Mucosa of descending colon (tissue), 3 donors: ENCODE measurements around the gene PHF20. TPM values are rescaled to one million over a fixed set of nuclear protein-coding genes. Genes with fewer than 3 reads are reported as not detected.
"Not testable (repeated sequence)": the region's sequence is repeated elsewhere in the genome, so short reads cannot be mapped to it uniquely, and the experiment has no call there.

ENCODE experiments used
- ATAC-seq: fragments of 200-7000 bp; cut with Tn5 transposase; one replicate; pipeline ENCODE4 v1.9.1; 2020; ENCODE audit warnings: mild to moderate bottlenecking, moderate library complexity
- DNase-seq, 3 donors: peaks; one replicate each; pipeline ENCODE4 v3.0.0-alpha.2; 2020
- H3K36me3 ChIP-seq: fragments of 200-600 bp; one replicate; pipeline ENCODE4 v1.8.0; 2021; ENCODE audit warnings: low read depth, mild to moderate bottlenecking
- H3K4me1 ChIP-seq: fragments of 200-600 bp; one replicate; pipeline ENCODE4 v1.8.0; 2021; ENCODE audit warnings: low read depth, mild to moderate bottlenecking
- H3K4me3 ChIP-seq: fragments of 200-600 bp; one replicate; pipeline ENCODE4 v1.8.0; 2021; ENCODE audit warnings: mild to moderate bottlenecking
- H3K9me3 ChIP-seq: fragments of 200-600 bp; one replicate; pipeline ENCODE4 v1.8.0; 2021; ENCODE audit warnings: mild to moderate bottlenecking
- CTCF ChIP-seq: fragments of 200-600 bp; IDR thresholded peaks from one replicate; pipeline ENCODE4 v1.8.0; 2022; ENCODE audit warnings: antibody characterized with exemption, mild to moderate bottlenecking
- intact Hi-C, 2 donors: fragments of 100-400 bp; cut with DNase I in 1 of 2; cut with micrococcal nuclease in 1 of 2; formaldehyde crosslinking; loops; one replicate each; pipeline versions ENCODE4 v1.11.0 to v1.11.1; 2022; cut with DNase I, micrococcal nuclease
- total RNA-seq, 3 donors: library from RNA; stranded (reverse); fragmentation: NEBNext Ultra II Directional in 2 of 3; extraction: Animal tissue kit (Norgen Biotek cat#: 25700) in 2 of 3; gene quantifications; one replicate each; pipeline versions ENCODE4 v1.2.1 to v1.2.4, GENCODE V29; 2021 to 2023
- donor health status: DM: no; HTN: no; CAD: no; lungs with moderate emphysema.
- donor health status: DM: no; HTN: no; CAD: no.
- donor health status: DM: no; HTN: yes; CAD: no.

PHF20 gene
- total RNA-seq, 3 donors from 2014 or later = 23.3 to 61.1 (median 28.5) TPM

- intact Hi-C loops = no loop called here
- Histone ChIP-seq H3K4me3 (no peak overlapping the region), H3K4me1 (no peaks in the 10 kb centered on the region), H3K9me3 (no peaks in the 10 kb centered on the region), H3K36me3 (no peaks in the 10 kb centered on the region)
- DNase-seq (no peak), ATAC-seq (no peak)
- TF ChIP-seq CTCF = no peak
These were observed 9.4 kb upstream of the PHF20 start for GRCh38 chr20:35762461-35762860.

- H3K36me3 ChIP-seq, DNase-seq, intact Hi-C loops, H3K9me3 ChIP-seq, H3K4me3 ChIP-seq, ATAC-seq: not testable (repeated sequence)
- peaks cover 11% of the 10 kb centered on the region for H3K4me1 ChIP-seq
These were observed 6.9 kb upstream of the PHF20 start for GRCh38 chr20:35764936-35765335.

- DNase-seq (no peak), ATAC-seq (no peak)
- Histone ChIP-seq H3K9me3 (no peaks in the 10 kb centered on the region), H3K4me1 (peaks cover 15% of the 10 kb centered on the region), H3K4me3 (no peak overlapping the region), H3K36me3 (no peaks in the 10 kb centered on the region)
- intact Hi-C loops = no loop called here
- TF ChIP-seq CTCF = no peak
These were observed 5.0 kb upstream of the PHF20 start for GRCh38 chr20:35766843-35767242.

GRCh38 chr20:35767683-35768481, 3.9 kb upstream of the PHF20 start:
- Histone ChIP-seq H3K9me3 (no peaks in the 10 kb centered on the region), H3K4me3 (no peak overlapping the region), H3K4me1 (peaks cover 18% of the 10 kb centered on the region), H3K36me3 (no peaks in the 10 kb centered on the region)
- TF ChIP-seq CTCF = no peak
- ATAC-seq = peak; percentile 45
- intact Hi-C loops = no loop called here
- peak; percentile 53 to 71 (median 69) for DNase-seq

GRCh38 chr20:35768731-35769664, 2.8 kb upstream of the PHF20 start:
- no peak for TF ChIP-seq CTCF
- intact Hi-C loops = no loop called here

GRCh38 chr20:35771367-35771688, 487 bp upstream of the PHF20 start:
- peaks cover 27% of the 10 kb centered on the region for H3K4me1 ChIP-seq
- H3K9me3 ChIP-seq = no peaks in the 10 kb centered on the region
- TF ChIP-seq CTCF = no peak
- DNase-seq (no peak), ATAC-seq (no peak)
- intact Hi-C loops = no loop called here
- H3K36me3 ChIP-seq = no peaks in the 10 kb centered on the region
- H3K4me3 ChIP-seq = no peak overlapping the region

More at GRCh38 chr20:35768731-35769664, 2.8 kb upstream of the PHF20 start:
- H3K9me3 ChIP-seq = no peaks in the 10 kb centered on the region
- H3K4me3 ChIP-seq = no peak overlapping the region
- ATAC-seq (peak; percentile 29), DNase-seq (peak; percentile 82 to 91 (median 83))
- no peaks in the 10 kb centered on the region for H3K36me3 ChIP-seq
- H3K4me1 ChIP-seq = peaks cover 27% of the 10 kb centered on the region
